HG03565 (cell line): ENCODE data around the gene LRATD1.
A peak's percentile ranks its signal among the peaks of the same experiment; 100 is the strongest.

Source experiments
- ATAC-seq: cut with Tn5 transposase; IDR thresholded peaks from one replicate; pipeline ENCODE4 v1.9.1; 2021; ENCODE audit warnings: mild to moderate bottlenecking, moderate library complexity; ENCODE audit not compliant: unreplicated experiment

The LRATD1 gene

GRCh38 chr2:14633461-14634181 lies 1.1 kb downstream of the LRATD1 start:
- ATAC-seq: no peak

GRCh38 chr2:14634182-14634488 lies 1.6 kb downstream of the LRATD1 start:
- ATAC-seq: no peak

DNA sequence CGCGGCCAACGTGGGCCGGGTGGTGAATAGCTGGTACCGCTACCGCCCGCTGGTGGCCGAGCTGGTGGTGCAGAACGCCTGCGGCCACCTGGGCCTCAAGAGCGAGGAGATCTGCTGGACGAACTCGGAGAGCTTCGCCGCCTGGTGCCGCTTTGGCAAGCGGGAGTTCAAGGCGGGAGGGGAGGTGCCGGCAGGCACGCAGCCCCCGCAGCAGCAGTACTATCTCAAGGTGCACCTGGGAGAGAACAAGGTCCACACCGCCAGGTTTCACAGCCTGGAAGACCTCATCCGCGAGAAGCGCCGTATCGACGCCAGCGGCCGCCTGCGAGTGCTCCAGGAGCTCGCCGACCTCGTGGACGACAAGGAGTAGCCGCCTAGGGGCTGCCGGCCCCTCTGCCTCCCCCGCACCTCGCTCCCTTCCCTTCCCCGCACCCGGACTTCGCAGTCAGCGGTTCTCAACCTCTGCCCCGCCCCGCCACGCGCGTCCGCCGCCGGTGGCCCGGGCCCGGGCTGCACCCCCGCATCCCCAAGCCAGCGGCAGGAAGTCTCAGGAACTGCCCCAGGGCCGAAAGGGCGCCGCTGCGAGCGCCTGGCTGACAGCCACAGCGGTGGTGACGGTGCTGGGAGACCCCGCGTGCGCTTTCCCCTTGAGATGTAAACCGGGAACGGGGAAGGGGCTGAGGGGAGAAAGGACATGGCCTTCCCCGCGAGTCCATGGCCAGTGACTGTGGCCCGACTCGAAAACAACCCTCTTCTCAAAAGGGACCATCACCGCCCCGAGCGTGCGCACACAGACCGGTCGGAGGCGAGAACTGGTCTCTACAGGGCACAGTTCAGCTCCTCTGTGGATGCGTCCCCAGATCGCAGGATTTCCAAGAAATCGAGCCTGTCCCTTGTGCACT lies 2.2 kb downstream of the LRATD1 start:
- no peak for ATAC-seq

DNA sequence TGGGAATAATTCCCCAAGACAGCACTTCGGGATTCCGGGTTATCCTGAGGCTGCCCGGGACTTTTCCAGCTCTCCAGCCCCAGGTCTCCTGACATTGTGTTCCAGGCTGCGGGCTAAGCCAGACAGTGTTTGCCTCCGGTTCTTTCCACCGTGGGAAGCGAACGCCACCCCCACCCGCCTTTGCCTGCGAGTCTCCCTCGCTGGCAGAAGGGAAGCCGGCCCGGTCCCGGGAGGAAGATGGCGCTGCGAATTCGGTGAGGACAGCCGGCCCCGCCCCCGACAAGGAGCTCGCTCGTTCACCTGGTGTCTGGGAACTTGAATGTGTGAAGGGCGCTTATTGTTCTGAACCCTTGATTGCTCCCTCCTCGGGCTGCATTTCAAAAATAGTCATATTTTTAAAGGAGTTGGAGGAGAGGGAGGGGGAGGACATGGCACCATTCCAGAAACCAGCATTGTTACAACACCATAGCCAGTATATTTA lies 2.9 kb downstream of the LRATD1 start:
- no peak for ATAC-seq

- no peak for ATAC-seq
Observed at GRCh38 chr2:14638488-14638887, 6.0 kb downstream of the LRATD1 start.

GRCh38 chr2:14641116-14641515 lies 8.6 kb downstream of the LRATD1 start:
- ATAC-seq: no peak

DNA sequence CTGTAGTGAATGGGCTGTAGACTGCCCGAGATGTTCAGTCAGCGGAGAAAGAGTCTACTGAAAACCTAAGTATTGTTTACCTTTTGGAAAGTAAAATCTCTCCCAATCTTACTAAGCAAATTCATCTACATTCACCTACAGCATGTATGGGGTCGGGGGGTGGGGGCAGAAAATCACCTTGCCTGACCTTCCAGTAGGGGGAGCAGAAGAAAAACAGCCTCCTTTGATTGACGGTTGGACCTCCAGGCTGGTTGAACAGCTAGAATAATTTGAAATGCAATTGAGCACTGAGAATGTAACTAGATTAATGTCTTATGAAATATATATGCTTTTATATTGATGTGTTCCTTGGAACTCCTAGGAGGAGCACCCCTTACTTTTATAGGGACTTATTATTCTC lies 10.0 kb downstream of the LRATD1 start:
- ATAC-seq: no peak

DNA sequence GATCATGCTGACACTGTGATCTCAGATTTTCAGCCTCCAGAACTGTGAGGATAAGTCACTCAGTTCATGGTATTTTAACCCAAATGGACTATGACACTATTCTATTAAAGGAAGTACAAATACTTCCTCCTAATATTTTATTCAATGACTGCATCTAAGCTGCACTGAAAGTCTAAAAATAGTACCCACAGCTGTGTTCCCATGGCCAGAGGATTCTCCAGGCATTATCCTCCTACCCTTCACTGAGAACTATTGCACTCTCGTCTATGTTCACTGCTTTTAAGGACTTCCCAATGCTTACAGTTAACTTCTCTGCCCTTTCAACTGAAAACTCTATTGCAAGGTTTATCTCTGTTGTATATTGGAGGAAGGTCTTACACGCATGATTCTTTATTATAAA lies 15.2 kb downstream of the LRATD1 start:
- ATAC-seq: no peak

GRCh38 chr2:14650066-14650465 lies 17.5 kb downstream of the LRATD1 start:
- ATAC-seq: no peak

DNA sequence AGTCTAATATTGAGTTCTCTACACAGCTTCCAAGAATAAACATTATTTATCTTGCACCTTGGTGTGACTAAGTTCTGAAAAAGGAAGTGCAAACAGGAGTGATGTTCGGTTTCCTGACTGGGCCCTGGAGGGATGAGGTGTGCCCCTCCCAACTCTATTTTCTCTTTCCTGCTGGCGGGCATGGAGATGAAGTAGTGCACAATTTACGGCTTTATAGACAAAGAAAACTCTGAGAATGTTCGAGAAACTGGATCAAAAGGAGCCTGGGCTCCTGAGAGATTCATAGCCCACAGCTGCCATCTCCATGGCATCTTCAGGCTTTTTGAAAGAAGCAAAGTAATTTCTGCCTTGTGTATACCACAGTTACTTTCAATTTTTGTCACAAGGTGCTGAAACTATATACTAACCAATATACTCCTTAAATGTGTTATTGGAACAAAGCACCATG lies 22.3 kb downstream of the LRATD1 start:
- peak; percentile 96 for ATAC-seq

DNA sequence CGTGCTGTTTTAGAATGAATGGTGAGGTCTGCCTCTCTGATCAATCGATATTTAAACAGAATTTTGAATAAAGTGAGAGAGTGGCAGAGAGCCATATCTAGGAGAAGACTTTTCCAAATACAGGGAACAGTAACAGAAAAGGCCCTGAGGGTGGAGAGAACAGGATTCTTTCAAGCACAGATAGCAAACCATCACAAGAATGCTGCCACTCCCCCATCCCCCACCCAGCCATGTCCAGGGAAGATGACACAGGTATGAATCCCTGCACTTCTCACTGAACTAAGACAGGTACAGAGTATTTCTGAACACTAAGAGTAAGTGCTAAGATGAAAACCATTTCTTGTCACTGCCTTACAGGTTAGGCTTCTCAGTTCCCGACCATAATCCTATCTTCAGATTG lies 23.6 kb downstream of the LRATD1 start:
- no peak for ATAC-seq

- no peak for ATAC-seq
Observed at GRCh38 chr2:14661163-14661562, 28.6 kb downstream of the LRATD1 start.

- no peak for ATAC-seq
Observed at GRCh38 chr2:14673351-14673875, 40.9 kb downstream of the LRATD1 start.

- ATAC-seq: no peak
Observed at GRCh38 chr2:14675489-14675888, 43.0 kb downstream of the LRATD1 start.

DNA sequence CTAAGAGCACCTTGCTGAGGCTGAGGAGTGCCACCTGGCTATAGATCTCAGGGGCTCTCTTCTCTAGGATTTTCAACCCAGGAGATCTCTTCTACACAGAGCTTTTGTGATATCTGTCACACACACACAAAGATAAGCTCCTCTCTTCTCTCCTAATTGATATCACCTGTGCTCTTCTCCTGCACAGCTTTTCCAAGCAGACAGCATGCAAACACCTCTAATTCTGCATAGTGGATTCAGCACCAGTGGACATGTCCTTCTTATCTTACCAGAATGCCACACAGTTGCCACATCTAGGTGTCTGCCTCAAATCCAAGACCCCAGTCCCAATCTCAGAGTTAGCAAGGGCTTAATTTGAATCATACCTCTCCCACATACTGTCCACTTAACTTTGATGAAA lies 43.9 kb downstream of the LRATD1 start:
- no peak for ATAC-seq

GRCh38 chr2:14677039-14677438 lies 44.5 kb downstream of the LRATD1 start:
- no peak for ATAC-seq

- ATAC-seq: no peak
Observed at GRCh38 chr2:14678761-14679160, 46.2 kb downstream of the LRATD1 start.

GRCh38 chr2:14681608-14682007 lies 49.1 kb downstream of the LRATD1 start:
- ATAC-seq: no peak
